Psoas muscle (tissue), 8 donors: ENCODE measurements around the gene HEG1. TPM values are rescaled to one million over a fixed set of nuclear protein-coding genes. Genes with fewer than 3 reads are reported as not detected.
A peak's percentile ranks its signal among the peaks of the same experiment; 100 is the strongest.

Experiments
- ATAC-seq, 4 donors: fragments of 200-7000 bp; cut with Tn5 transposase; one replicate each; pipeline ENCODE4 v1.9.1; 2020; ENCODE audit warnings: moderate library complexity in 3 of 4, mild to moderate bottlenecking in 2 of 4
- DNase-seq, 2 donors: peaks; one replicate each; pipeline ENCODE4 v3.0.0-alpha.2; 2020
- H3K27ac ChIP-seq: fragments of 200-600 bp; one replicate; pipeline ENCODE4 v1.8.0; 2022
- H3K27me3 ChIP-seq, 3 donors: fragments of 200-600 bp in 1 of 3; one replicate each; pipeline versions ENCODE4 v1.6.1 to v1.8.0; 2013 to 2022; ENCODE audit warnings: low read length in 2 of 3, mild to moderate bottlenecking in 2 of 3, moderate library complexity in 1 of 3; ENCODE audit not compliant: insufficient read depth in 3 of 3
- H3K36me3 ChIP-seq, 2 donors: fragments of 200-600 bp in 1 of 2; one replicate each; pipeline versions ENCODE4 v1.6.1 to v1.8.0; 2013 to 2022; ENCODE audit warnings: low read depth in 1 of 2, mild to moderate bottlenecking in 1 of 2, moderate library complexity in 1 of 2; ENCODE audit not compliant: insufficient read depth in 1 of 2
- H3K4me1 ChIP-seq: fragments of 200-600 bp; one replicate; pipeline ENCODE4 v1.8.0; 2022
- H3K4me3 ChIP-seq: fragments of 200-600 bp; one replicate; pipeline ENCODE4 v1.8.0; 2022; ENCODE audit warnings: mild to moderate bottlenecking
- H3K9me3 ChIP-seq: fragments of 200-600 bp; one replicate; pipeline ENCODE4 v1.8.0; 2022
- CTCF ChIP-seq: fragments of 200-600 bp; IDR thresholded peaks from one replicate; pipeline ENCODE4 v1.8.0; 2022; ENCODE audit warnings: antibody characterized with exemption
- WGBS, 3 donors: extraction: QIAGEN DNeasy Blood & Tissue Kit; methylation state at CpG; one replicate each; pipeline versions ENCODE4 v1.1.6 to v1.1.7; 2013; 5-methylcytosine and 5-hydroxymethylcytosine counted together
- intact Hi-C, 2 donors: fragments of 100-400 bp; cut with DNase I; formaldehyde crosslinking; loops; one replicate each; pipeline versions ENCODE4 v1.11.0 to v1.14.2; 2022
- polyA plus RNA-seq, 3 donors: library from polyadenylated mRNA; stranded (reverse); fragments of 200-250 nt; gene quantifications; one replicate each; pipeline ENCODE4 v1.2.3, GENCODE V29; 2013
- total RNA-seq, 4 donors: library from RNA; stranded (reverse); fragmentation: NEBNext Ultra II Directional in 2 of 4; extraction: Animal tissue kit (Norgen Biotek cat#: 25700) in 2 of 4; gene quantifications; one replicate each; pipeline versions ENCODE4 v1.2.1 to v1.2.4, GENCODE V29; 2021 to 2023
- donor health status: healthy with polysubstance abuse.
- donor health status: DM: no; HTN: no; CAD: no; lungs with moderate emphysema.
- donor health status: Bipolar disorder and iron deficiency.
- donor health status: healthy.
- donor health status: DM: yes; HTN: yes; CAD: no.
- donor health status: DM: no; HTN: no; CAD: no.
- donor health status: DM: no; HTN: no; CAD: no.
- donor health status: DM: yes; HTN: yes; CAD: no.

HEG1 gene
- total and polyA plus RNA-seq, 7 donors = 3.2 to 38.7 (median 11.7) TPM

DNA sequence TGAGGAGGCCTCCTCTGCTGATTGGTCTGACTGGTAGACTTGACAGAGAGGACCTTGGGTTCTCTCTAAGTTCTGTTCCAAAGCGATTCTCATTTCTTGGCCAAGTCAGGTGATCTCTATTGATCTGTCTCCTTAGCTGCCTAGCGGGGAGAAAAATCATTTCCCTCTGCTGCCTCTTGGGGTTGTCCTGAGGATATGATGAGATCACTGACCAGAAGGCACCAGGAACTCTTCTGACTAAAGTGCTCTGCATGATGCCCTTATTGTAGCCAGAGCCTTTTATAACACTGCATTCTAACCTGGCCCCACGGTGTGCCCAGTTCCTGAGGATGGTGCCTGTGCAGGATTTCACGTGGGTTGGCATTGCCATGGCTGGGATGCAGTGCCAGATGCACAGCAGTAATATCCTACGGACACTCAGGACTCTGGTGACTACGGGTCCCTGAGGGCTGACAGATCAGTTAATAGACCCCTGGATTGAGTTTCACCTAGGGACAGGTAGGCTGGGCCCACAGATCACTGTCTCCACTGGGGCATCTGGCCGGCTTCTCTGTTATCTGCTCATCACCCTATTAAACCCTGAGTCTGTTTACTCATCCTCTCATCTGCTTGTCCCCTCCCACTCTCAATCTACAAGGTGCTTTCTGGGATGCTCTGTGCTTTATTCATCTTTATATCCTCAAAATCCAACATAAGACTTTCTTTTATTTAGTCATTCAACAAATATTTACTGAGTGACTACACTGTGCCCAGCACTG lies 3.9 kb upstream of the HEG1 start:
- no peak for DNase-seq
- intact Hi-C loops = no loop called here
- no peaks in the 10 kb centered on the region for H3K36me3 ChIP-seq
- H3K27ac ChIP-seq = no peak overlapping the region
- 67 to 76% (median 73%) methylated on average over 7 of the region's 7 CpGs for WGBS, 3 donors
- TF ChIP-seq CTCF = no peak
- ATAC-seq = no peak
- H3K4me1 ChIP-seq = peaks cover 47% of the 10 kb centered on the region
- no peaks in the 10 kb centered on the region for H3K9me3 ChIP-seq
- no peaks in the 10 kb centered on the region for H3K27me3 ChIP-seq
- H3K4me3 ChIP-seq = no peak overlapping the region

DNA sequence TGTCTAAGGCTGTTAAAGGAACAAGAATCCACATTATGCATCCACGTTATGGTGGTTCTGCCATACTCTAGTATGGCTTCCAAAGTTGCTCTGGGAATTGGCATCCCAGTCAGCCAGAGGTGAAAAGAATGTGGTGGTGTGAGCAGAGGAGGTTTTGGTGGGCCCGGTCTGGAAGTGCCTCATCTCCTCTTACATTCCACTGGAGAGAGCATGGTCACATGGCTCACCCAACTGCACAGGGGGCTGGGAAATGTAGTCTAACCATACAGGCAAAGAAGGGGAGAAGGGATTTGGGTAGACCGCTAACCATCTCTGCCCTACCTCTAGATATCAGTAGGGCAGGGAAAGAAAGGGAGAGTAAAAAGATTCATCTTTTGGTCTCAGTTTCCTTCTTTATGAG lies 3.2 kb upstream of the HEG1 start:
- TF ChIP-seq CTCF = no peak
- no peak for DNase-seq
- H3K36me3 ChIP-seq = no peaks in the 10 kb centered on the region
- no peak overlapping the region for H3K4me3 ChIP-seq
- WGBS, 3 donors = 92 to 97% (median 93%) methylated on average over 3 of the region's 3 CpGs
- H3K27me3 ChIP-seq = no peaks in the 10 kb centered on the region
- peaks cover 53% of the 10 kb centered on the region for H3K4me1 ChIP-seq
- H3K9me3 ChIP-seq = no peaks in the 10 kb centered on the region
- no peak overlapping the region for H3K27ac ChIP-seq
- ATAC-seq = no peak
- intact Hi-C loops = no loop called here

DNA sequence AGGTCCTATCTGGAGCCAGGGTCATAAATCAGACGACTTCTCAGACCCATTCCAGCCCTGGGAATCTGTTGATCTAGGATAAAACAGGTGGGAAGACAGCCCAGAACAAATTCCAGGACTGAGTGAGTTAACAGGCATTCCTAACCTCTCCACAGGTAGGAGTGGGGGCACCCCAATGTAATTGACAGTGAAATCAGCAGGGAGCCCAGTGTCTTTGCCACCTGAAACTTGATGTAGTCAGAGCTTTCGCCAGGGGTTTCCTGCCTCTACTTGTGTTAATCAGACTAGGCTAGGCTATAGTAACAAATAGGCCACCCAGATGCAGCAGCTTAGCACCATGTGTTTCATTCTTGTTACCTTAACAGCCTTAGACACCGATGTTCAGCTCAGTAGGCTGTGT lies 2.7 kb upstream of the HEG1 start:
- 84 to 98% (median 89%) methylated on average over 3 of the region's 3 CpGs for WGBS, 3 donors
- H3K36me3 ChIP-seq = no peaks in the 10 kb centered on the region
- intact Hi-C loops = no loop called here
- ATAC-seq = no peak
- no peak overlapping the region for H3K4me3 ChIP-seq
- no peak for DNase-seq
- H3K4me1 ChIP-seq = peaks cover 54% of the 10 kb centered on the region
- no peak for TF ChIP-seq CTCF
- H3K27me3 ChIP-seq = no peaks in the 10 kb centered on the region
- no peak overlapping the region for H3K27ac ChIP-seq
- no peaks in the 10 kb centered on the region for H3K9me3 ChIP-seq

DNA sequence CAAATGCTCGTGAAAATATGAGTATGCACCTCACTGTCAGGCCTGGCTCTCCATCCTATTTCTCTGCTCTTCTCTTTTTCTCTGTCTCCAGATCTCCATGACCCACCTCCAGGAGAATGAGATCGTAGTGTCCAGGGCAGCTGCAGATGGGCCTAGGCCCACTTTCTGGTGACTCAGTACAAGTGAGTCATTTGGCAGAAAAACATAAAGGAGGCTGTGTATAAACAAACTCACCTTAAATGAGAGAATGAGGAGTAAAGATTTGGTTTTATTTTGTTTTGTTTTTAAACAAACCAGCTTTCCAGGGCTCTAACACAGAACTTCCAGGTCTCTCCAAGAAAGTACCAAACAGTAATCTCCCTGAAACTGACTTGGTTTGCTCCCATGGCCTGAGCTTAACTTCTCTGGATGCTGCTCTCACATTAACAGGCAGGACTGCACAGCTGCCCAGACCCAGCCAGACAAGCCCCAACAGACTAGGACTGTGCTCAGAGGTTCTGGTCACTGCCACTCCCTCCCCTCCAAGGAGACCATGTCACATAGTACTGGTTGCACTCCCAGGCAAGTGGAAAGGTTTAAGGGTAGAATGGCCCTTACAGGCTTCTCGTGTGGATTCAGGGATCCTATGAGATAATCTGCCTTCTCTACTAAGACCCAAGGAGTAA lies 1.5 kb upstream of the HEG1 start:
- no peak for TF ChIP-seq CTCF
- intact Hi-C loops = no loop called here

More for the DNA sequence above, 1.5 kb upstream of the HEG1 start:
- no peak for DNase-seq
- no peaks in the 10 kb centered on the region for H3K36me3 ChIP-seq
- H3K4me1 ChIP-seq = peaks cover 54% of the 10 kb centered on the region
- no peaks in the 10 kb centered on the region for H3K27me3 ChIP-seq
- no peaks in the 10 kb centered on the region for H3K9me3 ChIP-seq
- H3K27ac ChIP-seq = peak overlapping the region; percentile 80
- 73 to 88% (median 82%) methylated on average over 3 of the region's 3 CpGs for WGBS, 3 donors
- no peak overlapping the region for H3K4me3 ChIP-seq
- ATAC-seq = peak; percentile 41 to 54 (median 54)
